ENCODE results near the gene RASSF10. TPM values are rescaled to one million over a fixed set of nuclear protein-coding genes. Genes with fewer than 3 reads are reported as not detected.
"Not testable (repeated sequence)": the region's sequence is repeated elsewhere in the genome, so short reads cannot be mapped to it uniquely, and the experiment has no call there.

RASSF10 gene
- polyA plus RNA-seq, 1 of the 3 experiments (the other 2 are of a cell fraction), result not detected

GRCh38 chr11:13043912-13044628, 35.0 kb downstream of the RASSF10 start:
- Histone ChIP-seq H3K27ac (ENCODE audit: low read depth in 2 of 2, low read length in 1 of 2) (no peak overlapping the region), H3K9me2 (no peaks in the 10 kb centered on the region), H3K27me3 (ENCODE audit: insufficient read depth) (peaks cover 16% of the 10 kb centered on the region; the same call in 1 of the 2 replicates), H3K4me3 (ENCODE audit: low read depth in 2 of 2, low read length in 1 of 2) (no peak overlapping the region), H3K9me3 (no peaks in the 10 kb centered on the region), H3K4me2 (no peak overlapping the region), H2AFZ (ENCODE audit: low read depth) (no peak overlapping the region), H3K79me2 (ENCODE audit: insufficient read depth) (no peaks in the 10 kb centered on the region), H3K4me1 (ENCODE audit: control insufficient read depth in 1 of 2, insufficient read depth in 2 of 2, low read depth in 1 of 2, low read length in 1 of 2) (no peaks in the 10 kb centered on the region), H3K9ac (no peak overlapping the region), H3F3A (replicated peaks; ENCODE audit: insufficient read depth) (no peaks in the 10 kb centered on the region), H3K36me3 (replicated peaks in 1 of 2; ENCODE audit: control insufficient read depth in 1 of 2, insufficient read depth in 2 of 2, low read length in 1 of 2) (no peaks in the 10 kb centered on the region), H4K20me1 (ENCODE audit: insufficient read depth) (no peaks in the 10 kb centered on the region)
- ChIA-PET CTCF (no interaction called here), POLR2A (no interaction called here)
- no peak for DNase-seq
- 40% methylated on average over 4 of the region's 4 CpGs for WGBS (ENCODE audit: low lambda C conversion rate)
- TF ChIP-seq CTCF (IDR thresholded peaks at IDR 0.05), result no peak
- no peak for TF ChIP-seq NFIC (IDR thresholded peaks at IDR 0.05; ENCODE audit: borderline replicate concordance)
- no peak for TF ChIP-seq MEF2A (IDR thresholded peaks at IDR 0.05; ENCODE audit: borderline replicate concordance, low read depth)
- TF ChIP-seq ELF1 (IDR thresholded peaks at IDR 0.05), result no peak

- H3F3A ChIP-seq (replicated peaks; ENCODE audit: insufficient read depth); POLR2A ChIA-PET; H3K27ac ChIP-seq (ENCODE audit: low read depth in 2 of 2, low read length in 1 of 2); H3K36me3 ChIP-seq (replicated peaks in 1 of 2; ENCODE audit: control insufficient read depth in 1 of 2, insufficient read depth in 2 of 2, low read length in 1 of 2); H3K4me1 ChIP-seq (ENCODE audit: control insufficient read depth in 1 of 2, insufficient read depth in 2 of 2, low read depth in 1 of 2, low read length in 1 of 2); H3K9ac ChIP-seq; H3K9me2 ChIP-seq; H3K9me3 ChIP-seq; H4K20me1 ChIP-seq (ENCODE audit: insufficient read depth); H3K4me3 ChIP-seq (ENCODE audit: low read depth in 2 of 2, low read length in 1 of 2); H3K4me2 ChIP-seq; H2AFZ ChIP-seq (ENCODE audit: low read depth); H3K79me2 ChIP-seq (ENCODE audit: insufficient read depth); DNase-seq: not testable (repeated sequence)
- 68% methylated on average over 8 of the region's 8 CpGs for WGBS (ENCODE audit: low lambda C conversion rate)
- peaks cover 11% of the 10 kb centered on the region; the same call in 1 of the 2 replicates for H3K27me3 ChIP-seq (ENCODE audit: insufficient read depth)
- CTCF ChIA-PET, result interaction anchor here (0.9 kb wide), 1 partner anchor 39 kb away, joined by 3 read pairs; no protein-coding TSS in a partner anchor
Observed at GRCh38 chr11:13045089-13045488, 36.0 kb downstream of the RASSF10 start.

- Histone ChIP-seq H3K9me3 (no peaks in the 10 kb centered on the region), H3K4me2 (no peak overlapping the region), H3K9ac (no peak overlapping the region), H3K4me3 (ENCODE audit: low read depth in 2 of 2, low read length in 1 of 2) (no peak overlapping the region), H3K36me3 (replicated peaks in 1 of 2; ENCODE audit: control insufficient read depth in 1 of 2, insufficient read depth in 2 of 2, low read length in 1 of 2) (no peaks in the 10 kb centered on the region), H3F3A (replicated peaks; ENCODE audit: insufficient read depth) (no peaks in the 10 kb centered on the region), H4K20me1 (ENCODE audit: insufficient read depth) (no peaks in the 10 kb centered on the region), H3K27ac (ENCODE audit: low read depth in 2 of 2, low read length in 1 of 2) (no peak overlapping the region), H3K4me1 (ENCODE audit: control insufficient read depth in 1 of 2, insufficient read depth in 2 of 2, low read depth in 1 of 2, low read length in 1 of 2) (no peaks in the 10 kb centered on the region), H3K27me3 (ENCODE audit: insufficient read depth) (peaks cover 11% of the 10 kb centered on the region; the same call in 1 of the 2 replicates), H2AFZ (ENCODE audit: low read depth) (no peak overlapping the region), H3K79me2 (ENCODE audit: insufficient read depth) (no peaks in the 10 kb centered on the region), H3K9me2 (no peaks in the 10 kb centered on the region)
- 68% methylated on average over 5 of the region's 5 CpGs for WGBS (ENCODE audit: low lambda C conversion rate)
- no peak for DNase-seq
- POLR2A ChIA-PET, result no interaction called here
- CTCF ChIA-PET, result interaction anchor here (0.9 kb wide), 1 partner anchor 39 kb away, joined by 3 read pairs; no protein-coding TSS in a partner anchor
- TF ChIP-seq, protein P1, sequence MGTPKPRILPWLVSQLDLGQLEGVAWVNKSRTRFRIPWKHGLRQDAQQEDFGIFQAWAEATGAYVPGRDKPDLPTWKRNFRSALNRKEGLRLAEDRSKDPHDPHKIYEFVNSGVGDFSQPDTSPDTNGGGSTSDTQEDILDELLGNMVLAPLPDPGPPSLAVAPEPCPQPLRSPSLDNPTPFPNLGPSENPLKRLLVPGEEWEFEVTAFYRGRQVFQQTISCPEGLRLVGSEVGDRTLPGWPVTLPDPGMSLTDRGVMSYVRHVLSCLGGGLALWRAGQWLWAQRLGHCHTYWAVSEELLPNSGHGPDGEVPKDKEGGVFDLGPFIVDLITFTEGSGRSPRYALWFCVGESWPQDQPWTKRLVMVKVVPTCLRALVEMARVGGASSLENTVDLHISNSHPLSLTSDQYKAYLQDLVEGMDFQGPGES (IDR thresholded peaks at IDR 0.05; ENCODE audit: low read depth, low read length), result no peak
- TF ChIP-seq, protein P2, sequence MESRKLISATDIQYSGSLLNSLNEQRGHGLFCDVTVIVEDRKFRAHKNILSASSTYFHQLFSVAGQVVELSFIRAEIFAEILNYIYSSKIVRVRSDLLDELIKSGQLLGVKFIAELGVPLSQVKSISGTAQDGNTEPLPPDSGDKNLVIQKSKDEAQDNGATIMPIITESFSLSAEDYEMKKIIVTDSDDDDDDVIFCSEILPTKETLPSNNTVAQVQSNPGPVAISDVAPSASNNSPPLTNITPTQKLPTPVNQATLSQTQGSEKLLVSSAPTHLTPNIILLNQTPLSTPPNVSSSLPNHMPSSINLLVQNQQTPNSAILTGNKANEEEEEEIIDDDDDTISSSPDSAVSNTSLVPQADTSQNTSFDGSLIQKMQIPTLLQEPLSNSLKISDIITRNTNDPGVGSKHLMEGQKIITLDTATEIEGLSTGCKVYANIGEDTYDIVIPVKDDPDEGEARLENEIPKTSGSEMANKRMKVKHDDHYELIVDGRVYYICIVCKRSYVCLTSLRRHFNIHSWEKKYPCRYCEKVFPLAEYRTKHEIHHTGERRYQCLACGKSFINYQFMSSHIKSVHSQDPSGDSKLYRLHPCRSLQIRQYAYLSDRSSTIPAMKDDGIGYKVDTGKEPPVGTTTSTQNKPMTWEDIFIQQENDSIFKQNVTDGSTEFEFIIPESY (IDR thresholded peaks at IDR 0.05; ENCODE audit: borderline replicate concordance, low read depth), result no peak
- TF ChIP-seq USF2 (IDR thresholded peaks at IDR 0.05; ENCODE audit: borderline replicate concordance, low read depth, low read length), result no peak
- no peak for TF ChIP-seq YY1 (IDR thresholded peaks at IDR 0.05; ENCODE audit: low read depth)
- no peak for TF ChIP-seq RFX5 (IDR thresholded peaks at IDR 0.05; ENCODE audit: low read length)
- no peak for TF ChIP-seq POLR2AphosphoS5 (IDR thresholded peaks at IDR 0.05; ENCODE audit: low read depth, low read length)
- TF ChIP-seq FOXM1 (IDR thresholded peaks at IDR 0.05; ENCODE audit: low read depth), result no peak
- TF ChIP-seq NFIC (IDR thresholded peaks at IDR 0.05; ENCODE audit: borderline replicate concordance), result no peak
- TF ChIP-seq, protein P3, sequence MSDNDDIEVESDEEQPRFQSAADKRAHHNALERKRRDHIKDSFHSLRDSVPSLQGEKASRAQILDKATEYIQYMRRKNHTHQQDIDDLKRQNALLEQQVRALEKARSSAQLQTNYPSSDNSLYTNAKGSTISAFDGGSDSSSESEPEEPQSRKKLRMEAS (IDR thresholded peaks at IDR 0.05; ENCODE audit: low read depth), result no peak
- TF ChIP-seq PBX3 (IDR thresholded peaks at IDR 0.05), result no peak
Observed at GRCh38 chr11:13045734-13046133, 36.6 kb downstream of the RASSF10 start.

Measured in SK-N-SH (cell line).